Measurements from ENCODE around the gene BAK1.

DNA sequence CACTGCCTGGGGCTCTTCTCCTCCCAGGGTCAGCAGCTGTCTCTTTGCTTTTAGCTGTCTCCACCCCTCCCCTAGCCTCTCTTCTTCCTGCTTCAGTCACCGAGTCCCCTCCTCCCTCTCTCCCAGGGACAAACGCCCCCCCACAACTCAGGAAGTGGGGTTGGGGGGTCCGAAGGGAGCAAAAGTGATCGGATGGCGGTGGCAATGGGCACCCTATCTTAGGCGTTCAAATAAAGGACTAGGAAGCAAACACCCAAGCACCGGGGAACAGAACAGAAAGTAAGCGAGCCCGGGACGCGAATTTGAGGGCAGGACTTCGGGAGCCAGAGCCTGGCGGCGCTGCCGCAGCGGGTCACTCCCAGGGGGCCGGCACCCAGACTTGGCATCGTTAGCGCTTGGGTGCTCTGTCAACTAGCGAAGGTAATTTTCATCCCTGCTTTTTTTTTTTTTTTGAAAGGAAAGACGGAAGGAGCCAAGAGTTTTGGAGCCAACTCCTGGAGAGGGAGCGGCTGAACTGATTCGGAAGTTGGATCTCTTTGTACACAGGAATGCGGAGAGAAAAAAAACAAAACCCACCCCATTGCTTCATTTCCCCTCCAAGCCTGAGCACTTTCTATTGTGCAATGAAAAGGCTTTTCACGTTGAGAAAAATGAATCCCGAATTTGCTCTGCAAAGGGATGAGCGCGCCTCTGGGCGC is 40.2 kb upstream of the BAK1 start:
- TF ChIP-seq, protein P1, sequence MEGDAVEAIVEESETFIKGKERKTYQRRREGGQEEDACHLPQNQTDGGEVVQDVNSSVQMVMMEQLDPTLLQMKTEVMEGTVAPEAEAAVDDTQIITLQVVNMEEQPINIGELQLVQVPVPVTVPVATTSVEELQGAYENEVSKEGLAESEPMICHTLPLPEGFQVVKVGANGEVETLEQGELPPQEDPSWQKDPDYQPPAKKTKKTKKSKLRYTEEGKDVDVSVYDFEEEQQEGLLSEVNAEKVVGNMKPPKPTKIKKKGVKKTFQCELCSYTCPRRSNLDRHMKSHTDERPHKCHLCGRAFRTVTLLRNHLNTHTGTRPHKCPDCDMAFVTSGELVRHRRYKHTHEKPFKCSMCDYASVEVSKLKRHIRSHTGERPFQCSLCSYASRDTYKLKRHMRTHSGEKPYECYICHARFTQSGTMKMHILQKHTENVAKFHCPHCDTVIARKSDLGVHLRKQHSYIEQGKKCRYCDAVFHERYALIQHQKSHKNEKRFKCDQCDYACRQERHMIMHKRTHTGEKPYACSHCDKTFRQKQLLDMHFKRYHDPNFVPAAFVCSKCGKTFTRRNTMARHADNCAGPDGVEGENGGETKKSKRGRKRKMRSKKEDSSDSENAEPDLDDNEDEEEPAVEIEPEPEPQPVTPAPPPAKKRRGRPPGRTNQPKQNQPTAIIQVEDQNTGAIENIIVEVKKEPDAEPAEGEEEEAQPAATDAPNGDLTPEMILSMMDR (IDR thresholded peaks at IDR 0.05) = no peak
- peak in 1 of 2 donors; percentile 7 for TF ChIP-seq POLR2A (IDR thresholded peaks at IDR 0.05)
